ENCODE results near the gene PACS2.
A peak's percentile ranks its signal among the peaks of the same experiment; 100 is the strongest.

PACS2 gene

GRCh38 chr14:105315211-105315721 lies 718 bp downstream of the PACS2 start:
- Mint-ChIP-seq H3K27me3 (no peaks in the 10 kb centered on the region), H3K4me3 (peak overlapping the region; percentile 93 to 95), H3K36me3 (peaks cover 0 to 3% of the 10 kb centered on the region in 2 donors), H3K9me3 (no peaks in the 10 kb centered on the region), H3K4me1 (peaks cover 20 to 40% of the 10 kb centered on the region in 2 donors), H3K27ac (peak overlapping the region; percentile 93)
- DNase-seq (no peak), ATAC-seq (replicated peaks) (peak; percentile 12 to 13)

- ATAC-seq (replicated peaks) (no peak), DNase-seq (no peak)
- no peaks in the 10 kb centered on the region for H3K9me3 Mint-ChIP-seq
- H3K27me3 Mint-ChIP-seq, result no peaks in the 10 kb centered on the region
- H3K4me1 Mint-ChIP-seq, result peaks cover 20 to 40% of the 10 kb centered on the region in 2 donors
- peak overlapping the region; percentile 93 to 95 for H3K4me3 Mint-ChIP-seq
- H3K36me3 Mint-ChIP-seq, result peaks cover 0 to 3% of the 10 kb centered on the region in 2 donors
- H3K27ac Mint-ChIP-seq, result peak overlapping the region; percentile 93
These were observed 1.5 kb downstream of the PACS2 start for GRCh38 chr14:105315941-105316576.

- ATAC-seq (replicated peaks), result no peak
- Mint-ChIP-seq H3K4me3 (peak overlapping the region; percentile 93 to 95), H3K4me1 (peaks cover 20 to 40% of the 10 kb centered on the region in 2 donors), H3K9me3 (no peaks in the 10 kb centered on the region), H3K27ac (peak overlapping the region; percentile 14), H3K36me3 (peaks cover 0 to 3% of the 10 kb centered on the region in 2 donors), H3K27me3 (no peaks in the 10 kb centered on the region)
- DNase-seq, result no peak
These were observed 2.0 kb downstream of the PACS2 start for GRCh38 chr14:105316577-105316941.

GRCh38 chr14:105316968-105317510 lies 2.5 kb downstream of the PACS2 start:
- Mint-ChIP-seq H3K27me3 (no peaks in the 10 kb centered on the region), H3K4me1 (peaks cover 20 to 40% of the 10 kb centered on the region in 2 donors), H3K36me3 (peaks cover 0 to 3% of the 10 kb centered on the region in 2 donors), H3K9me3 (no peaks in the 10 kb centered on the region), H3K27ac (peak overlapping the region; percentile 52), H3K4me3 (peak overlapping the region in 1 of 2 donors; percentile 32)
- DNase-seq, result no peak
- ATAC-seq (replicated peaks), result peak in 1 of 2 donors; percentile 2

- DNase-seq, result no peak
- peaks cover 3 to 5% of the 10 kb centered on the region in 2 donors for H3K36me3 Mint-ChIP-seq
- peak overlapping the region; percentile 52 for H3K27ac Mint-ChIP-seq
- peaks cover 20 to 40% of the 10 kb centered on the region in 2 donors for H3K4me1 Mint-ChIP-seq
- no peaks in the 10 kb centered on the region for H3K27me3 Mint-ChIP-seq
- no peaks in the 10 kb centered on the region for H3K9me3 Mint-ChIP-seq
- H3K4me3 Mint-ChIP-seq, result peak overlapping the region; percentile 4 to 18
- ATAC-seq (replicated peaks), result peak; percentile 27 to 35
These were observed 3.0 kb downstream of the PACS2 start for GRCh38 chr14:105317546-105317945.

GRCh38 chr14:105322791-105323556 lies 8.4 kb downstream of the PACS2 start:
- peaks cover 11 to 12% of the 10 kb centered on the region in 2 donors for H3K36me3 Mint-ChIP-seq
- H3K9me3 Mint-ChIP-seq, result no peaks in the 10 kb centered on the region
- no peaks in the 10 kb centered on the region for H3K27me3 Mint-ChIP-seq
- ATAC-seq (replicated peaks) (no peak), DNase-seq (no peak)
- no peak overlapping the region for H3K4me3 Mint-ChIP-seq
- H3K27ac Mint-ChIP-seq, result no peak overlapping the region
- peaks cover 3 to 5% of the 10 kb centered on the region in 2 donors for H3K4me1 Mint-ChIP-seq

- H3K36me3 Mint-ChIP-seq, result peaks cover 11 to 12% of the 10 kb centered on the region in 2 donors
- H3K9me3 Mint-ChIP-seq, result no peaks in the 10 kb centered on the region
- H3K4me1 Mint-ChIP-seq, result peaks cover 3 to 8% of the 10 kb centered on the region in 2 donors
- no peak overlapping the region for H3K4me3 Mint-ChIP-seq
- H3K27ac Mint-ChIP-seq, result no peak overlapping the region
- H3K27me3 Mint-ChIP-seq, result no peaks in the 10 kb centered on the region
- ATAC-seq (replicated peaks) (no peak), DNase-seq (no peak)
These were observed 9.1 kb downstream of the PACS2 start for GRCh38 chr14:105323663-105324062.

- no peaks in the 10 kb centered on the region for H3K9me3 Mint-ChIP-seq
- DNase-seq (no peak), ATAC-seq (replicated peaks) (no peak)
- no peaks in the 10 kb centered on the region for H3K27me3 Mint-ChIP-seq
- H3K27ac Mint-ChIP-seq, result no peak overlapping the region
- no peak overlapping the region for H3K4me3 Mint-ChIP-seq
- H3K36me3 Mint-ChIP-seq, result peaks cover 11 to 12% of the 10 kb centered on the region in 2 donors
- H3K4me1 Mint-ChIP-seq, result peaks cover 9% of the 10 kb centered on the region in 2 donors
These were observed 9.7 kb downstream of the PACS2 start for GRCh38 chr14:105324080-105324778.

- Mint-ChIP-seq H3K36me3 (peaks cover 11 to 12% of the 10 kb centered on the region in 2 donors), H3K27me3 (no peaks in the 10 kb centered on the region), H3K4me3 (no peak overlapping the region), H3K4me1 (peaks cover 10 to 15% of the 10 kb centered on the region in 2 donors), H3K9me3 (no peaks in the 10 kb centered on the region), H3K27ac (no peak overlapping the region)
- no peak for DNase-seq
- ATAC-seq (replicated peaks), result no peak
These were observed 10.3 kb downstream of the PACS2 start for GRCh38 chr14:105324871-105325270.

GRCh38 chr14:105325303-105325702 lies 10.8 kb downstream of the PACS2 start:
- no peak for DNase-seq
- Mint-ChIP-seq H3K36me3 (peaks cover 11 to 12% of the 10 kb centered on the region in 2 donors), H3K9me3 (no peaks in the 10 kb centered on the region), H3K27ac (no peak overlapping the region), H3K27me3 (no peaks in the 10 kb centered on the region), H3K4me3 (no peak overlapping the region), H3K4me1 (peaks cover 12 to 15% of the 10 kb centered on the region in 2 donors)
- ATAC-seq (replicated peaks), result no peak

- Mint-ChIP-seq H3K4me3 (no peak overlapping the region), H3K27me3 (no peaks in the 10 kb centered on the region), H3K9me3 (no peaks in the 10 kb centered on the region), H3K27ac (no peak overlapping the region), H3K36me3 (peaks cover 11 to 12% of the 10 kb centered on the region in 2 donors), H3K4me1 (peaks cover 15 to 22% of the 10 kb centered on the region in 2 donors)
- no peak for DNase-seq
- ATAC-seq (replicated peaks), result no peak
These were observed 11.4 kb downstream of the PACS2 start for GRCh38 chr14:105325716-105326567.

GRCh38 chr14:105326568-105326867 lies 12.0 kb downstream of the PACS2 start:
- Mint-ChIP-seq H3K4me1 (peaks cover 17 to 23% of the 10 kb centered on the region in 2 donors), H3K36me3 (peaks cover 11 to 12% of the 10 kb centered on the region in 2 donors), H3K27me3 (no peaks in the 10 kb centered on the region), H3K4me3 (no peak overlapping the region), H3K9me3 (no peaks in the 10 kb centered on the region), H3K27ac (no peak overlapping the region)
- ATAC-seq (replicated peaks) (no peak), DNase-seq (no peak)

GRCh38 chr14:105326891-105327694 lies 12.5 kb downstream of the PACS2 start:
- ATAC-seq (replicated peaks) (no peak), DNase-seq (no peak)
- H3K4me1 Mint-ChIP-seq, result peaks cover 22 to 29% of the 10 kb centered on the region in 2 donors
- no peaks in the 10 kb centered on the region for H3K9me3 Mint-ChIP-seq
- no peak overlapping the region for H3K4me3 Mint-ChIP-seq
- H3K36me3 Mint-ChIP-seq, result peaks cover 12 to 15% of the 10 kb centered on the region in 2 donors
- H3K27me3 Mint-ChIP-seq, result no peaks in the 10 kb centered on the region
- H3K27ac Mint-ChIP-seq, result peak overlapping the region; percentile 69
